ENCODE data around the gene CBR1.

DNA sequence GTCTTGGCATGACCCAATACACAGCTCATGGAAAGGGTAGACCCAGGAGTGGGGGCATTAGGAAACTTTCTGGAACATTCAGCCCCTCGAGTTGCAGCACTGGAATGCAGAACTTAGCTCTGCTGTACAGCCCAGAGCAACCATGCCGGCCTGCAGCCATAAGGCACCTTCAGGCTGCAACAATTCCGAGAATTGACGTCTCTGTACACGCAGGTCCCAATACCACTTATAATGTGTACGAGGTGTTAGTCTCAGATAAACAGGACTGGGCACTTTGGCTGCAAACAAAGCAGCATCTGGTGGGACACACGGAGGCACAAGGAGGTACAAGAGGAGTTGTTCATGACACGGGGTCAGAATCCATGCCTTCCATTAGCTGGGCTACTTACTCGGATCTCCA is 7.9 kb downstream of the CBR1 start:
- no peak for TF ChIP-seq POLR2A (IDR thresholded peaks at IDR 0.05)
- TF ChIP-seq CTCF (IDR thresholded peaks at IDR 0.05) = no peak
- TF ChIP-seq EP300 (IDR thresholded peaks at IDR 0.05) = no peak
